Ovary (tissue), 3 donors: ENCODE data around the gene ARHGAP29.

Source experiments
- CTCF ChIP-seq, 3 donors: fragments of 450-650 bp in 2 of 3; fragments of 200-600 bp in 1 of 3; IDR thresholded peaks; one replicate each; pipeline versions ENCODE4 v1.5.1 to v1.8.0; 2016 to 2022; ENCODE audit warnings: antibody characterized with exemption in 3 of 3, mild to moderate bottlenecking in 1 of 3
- POLR2A ChIP-seq: fragments of 450-650 bp; IDR thresholded peaks from one replicate; pipeline ENCODE4 v1.6.1; 2017; ENCODE audit warnings: antibody characterized with exemption, mild to moderate bottlenecking, moderate library complexity
- donor health status: DM: no; HTN: no; CAD: no.

GRCh38 chr1:94207695-94208094, 29.7 kb downstream of the ARHGAP29 start:
- TF ChIP-seq CTCF (IDR thresholded peaks at IDR 0.05): no peak
- TF ChIP-seq POLR2A: no peak
